CD4-positive, alpha-beta T cell treated with Interleukin-15 for 1 hour (primary cell): Measurements from ENCODE around the gene TIPRL.
"Not testable (repeated sequence)": the region's sequence is repeated elsewhere in the genome, so short reads cannot be mapped to it uniquely, and the experiment has no call there.

Experiments used
- DNase-seq: peaks from one replicate; pipeline ENCODE4 v3.0.0-alpha.2; 2020

Gene TIPRL

DNA sequence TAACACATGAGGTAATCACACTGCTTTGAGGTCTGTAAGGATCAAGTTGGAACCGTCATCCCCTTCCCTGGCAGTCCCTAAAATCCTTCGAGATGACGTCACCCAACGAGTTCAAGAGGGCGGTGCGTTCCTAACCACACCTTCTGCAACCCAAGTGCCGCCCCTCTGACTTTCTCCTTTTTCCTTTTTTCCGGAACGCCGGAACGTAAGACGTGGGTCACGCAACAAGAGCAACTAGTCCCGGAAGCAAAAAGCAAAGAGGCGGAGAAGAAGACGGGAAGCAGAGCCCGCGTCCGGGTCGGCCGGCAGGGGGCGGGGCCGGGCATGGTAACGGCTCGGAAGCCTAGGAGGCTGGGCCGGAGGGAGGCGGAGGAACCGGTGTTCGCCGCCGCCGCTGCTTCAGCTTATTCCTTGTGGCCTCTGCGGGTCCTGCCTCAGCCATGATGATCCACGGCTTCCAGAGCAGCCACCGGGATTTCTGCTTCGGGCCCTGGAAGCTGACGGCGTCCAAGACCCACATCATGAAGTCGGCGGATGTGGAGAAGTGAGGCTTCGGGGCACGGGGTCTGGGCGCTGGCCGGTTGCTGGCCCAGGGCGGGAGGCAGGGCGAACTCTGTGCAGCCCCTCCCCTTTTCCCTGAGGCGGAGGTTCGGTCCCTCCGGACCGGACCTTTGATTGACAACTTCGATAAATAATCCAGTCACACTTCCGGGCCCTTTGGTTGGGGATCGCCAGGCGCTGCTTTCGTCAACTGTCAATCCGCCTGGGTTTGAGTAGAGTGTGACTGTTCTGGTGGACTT, at the start of gene TIPRL:
TSS of gene TIPRL (plus strand) at position 325 of the 800 bp plus-strand sequence. CDS start at position 441, 116 bp downstream.
- peak; percentile 93 for DNase-seq

DNA sequence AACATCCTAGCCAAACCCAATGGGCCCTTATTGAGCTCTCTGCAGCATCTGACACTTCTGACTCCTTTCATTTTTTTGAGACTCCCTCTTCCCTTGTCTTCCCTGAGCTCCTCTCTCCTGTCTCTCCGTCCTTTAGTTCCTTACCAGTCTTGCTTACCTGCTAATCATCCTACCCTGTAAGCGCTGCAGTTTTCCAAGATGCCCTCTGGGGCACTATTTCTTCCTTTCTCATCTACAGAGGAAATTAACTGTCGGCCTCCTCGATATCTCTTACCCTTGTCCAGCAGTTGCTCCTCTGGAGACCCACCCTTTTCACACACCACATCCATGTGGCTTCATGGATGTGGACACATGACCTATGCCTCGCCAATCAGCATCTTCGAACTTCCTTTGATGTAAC, 48.8 kb upstream of the TIPRL start:
- DNase-seq: no peak

DNA sequence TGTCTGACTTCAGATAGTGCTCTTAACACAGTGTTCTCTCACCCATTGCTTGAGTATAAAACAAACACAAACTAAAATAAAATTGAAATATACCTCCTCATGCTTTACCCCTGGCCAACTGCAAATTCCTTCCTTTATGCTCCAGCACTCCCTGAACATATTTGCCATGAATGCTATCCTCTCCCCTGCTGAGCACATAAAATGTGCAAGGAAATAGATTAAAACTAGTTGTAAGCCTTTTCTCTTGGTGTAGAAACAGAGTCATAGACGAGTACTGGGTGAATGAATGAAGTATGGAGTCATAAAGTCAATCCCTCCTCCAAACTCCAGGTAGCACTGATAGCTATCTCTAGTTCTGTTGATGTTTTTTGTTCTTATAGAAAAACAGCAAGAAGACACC, 44.6 kb upstream of the TIPRL start:
- no peak for DNase-seq

DNA sequence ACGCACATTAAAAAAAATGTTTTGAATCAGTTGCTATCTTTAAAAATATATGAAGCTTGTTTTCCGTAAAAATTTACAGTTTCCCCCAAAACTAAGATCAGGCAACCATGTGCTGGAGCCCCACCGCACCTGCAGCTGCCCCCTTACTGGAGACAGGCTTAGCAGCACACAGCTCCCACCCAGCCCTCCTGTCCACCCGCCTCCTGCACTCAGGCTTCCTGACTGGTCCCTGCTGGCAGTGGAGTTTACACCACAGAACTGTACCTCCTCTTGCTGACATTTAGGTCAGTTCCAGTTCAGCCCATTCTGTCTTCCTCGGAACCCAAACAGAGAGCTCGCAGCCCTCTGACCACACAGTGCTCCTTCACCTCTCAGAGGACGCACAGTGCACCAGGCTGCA, 44.1 kb upstream of the TIPRL start:
- DNase-seq: no peak

DNA sequence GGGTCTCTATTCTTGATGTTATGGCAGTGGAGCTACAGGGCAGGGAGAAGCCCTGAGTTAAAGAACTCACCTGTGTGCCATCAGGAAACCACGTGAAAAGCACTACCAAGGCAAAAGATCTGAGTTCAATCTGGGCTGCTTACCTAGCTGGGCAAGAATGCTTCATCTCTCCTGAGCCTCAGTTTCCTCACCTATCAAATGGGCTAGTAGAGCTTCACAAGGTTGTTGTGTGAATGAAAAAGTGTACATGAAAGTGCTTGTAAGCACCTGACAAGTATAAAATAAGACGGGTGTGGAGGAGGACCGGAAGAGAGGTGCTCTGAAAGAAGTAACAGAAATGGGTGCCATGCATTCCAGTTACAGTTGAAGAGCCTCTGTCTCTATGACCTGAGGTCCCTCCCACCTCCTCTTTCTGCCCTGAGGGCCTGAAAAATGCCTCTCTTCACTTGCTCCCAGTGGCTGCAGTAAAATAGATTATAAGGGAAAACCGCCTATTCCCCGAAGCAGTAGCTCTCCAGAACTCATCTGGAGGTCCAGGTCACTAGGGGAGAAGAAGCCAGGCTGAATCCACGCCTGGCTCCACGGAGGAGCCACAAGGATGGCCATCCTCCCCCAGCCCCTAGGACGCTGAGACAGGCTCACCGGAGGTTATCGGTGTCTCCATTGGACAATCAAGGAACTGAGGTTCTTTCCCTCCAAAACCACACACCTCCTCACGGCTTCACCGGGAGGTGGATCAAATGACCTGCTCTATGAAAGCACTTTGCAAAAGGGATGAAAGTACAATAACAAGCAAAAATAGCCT, 43.4 kb upstream of the TIPRL start:
- DNase-seq: no peak

DNA sequence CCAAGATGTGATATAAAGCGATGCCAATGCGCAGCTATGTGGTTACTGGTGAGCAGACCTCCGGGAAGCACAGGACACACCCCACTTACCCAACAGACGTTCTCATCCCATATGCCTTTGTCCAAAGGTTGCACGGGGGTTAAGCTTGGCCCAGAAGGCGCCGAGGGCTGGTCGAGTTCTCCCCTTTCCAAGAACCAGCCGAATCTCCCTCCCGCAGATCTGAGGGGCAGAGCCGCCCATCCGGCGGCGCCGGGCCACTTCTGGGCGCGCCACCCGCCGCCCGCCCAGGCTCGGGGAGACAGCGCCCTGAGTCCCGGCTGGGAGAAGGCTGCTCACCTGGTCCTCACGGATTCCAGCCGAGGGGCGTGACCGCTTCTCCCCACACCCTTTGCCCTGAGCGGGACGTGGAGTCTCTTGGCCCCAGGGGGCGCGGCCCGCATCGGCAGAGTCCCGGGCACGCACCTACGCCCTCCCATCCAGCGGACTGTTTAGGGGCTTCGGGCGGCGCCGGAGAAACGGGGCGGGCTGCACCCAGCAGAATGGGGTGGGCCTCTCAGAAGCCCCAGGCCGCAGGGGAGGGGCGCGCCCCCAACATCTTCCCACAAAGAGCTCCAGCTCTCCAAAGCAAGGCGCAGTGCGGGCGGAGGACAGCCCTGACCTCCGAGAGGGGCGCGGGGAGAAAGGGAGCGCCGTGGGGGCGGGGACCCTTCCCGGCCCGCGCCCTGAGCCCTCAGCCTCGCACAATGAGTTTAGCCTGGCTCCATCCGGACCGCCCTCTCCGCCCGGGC, 42.6 kb upstream of the TIPRL start:
- no peak for DNase-seq

DNA sequence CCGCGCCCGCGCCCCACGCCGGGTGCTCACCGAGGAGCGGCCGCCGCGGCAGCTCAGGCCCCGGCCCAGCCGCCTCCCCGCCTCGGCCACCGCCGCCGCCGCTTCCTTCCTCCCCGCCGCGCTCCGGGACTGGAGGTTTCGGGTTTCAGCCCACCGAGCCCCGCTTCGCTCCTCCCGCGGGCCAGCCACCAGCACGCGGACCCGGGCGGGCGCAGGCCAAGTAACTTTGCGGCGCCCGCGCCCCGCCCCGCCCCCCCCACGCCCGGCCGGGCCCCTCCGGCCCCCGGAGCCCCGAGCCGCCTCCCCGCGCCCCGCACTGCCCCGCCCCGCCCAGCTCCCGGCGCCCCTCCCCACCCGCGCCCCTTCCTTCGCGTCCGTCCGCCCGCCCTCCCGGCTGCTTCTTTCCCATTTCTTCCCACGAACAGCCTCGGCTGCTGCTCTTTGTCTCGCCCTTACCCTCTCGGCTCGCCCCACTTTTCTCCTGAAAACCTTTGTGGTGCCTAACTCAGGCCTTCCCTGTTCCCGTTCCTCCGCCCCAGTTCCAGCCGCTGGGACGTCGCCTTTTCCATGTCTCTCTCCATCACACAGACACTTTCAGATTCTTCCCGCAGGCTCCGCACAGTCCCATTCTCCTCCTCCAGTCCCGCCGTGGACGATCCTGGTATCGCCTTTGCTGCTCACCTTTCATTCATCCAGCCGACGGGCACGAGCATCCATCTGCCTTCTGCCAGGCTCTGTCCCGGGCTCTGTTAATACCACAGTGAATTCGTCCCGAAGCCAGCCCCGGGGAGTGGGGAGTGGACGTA, 41.9 kb upstream of the TIPRL start, which contains the start of gene GPR161:
TSS of gene GPR161 (minus strand) at position 222 of the 806 bp plus-strand sequence. CDS start 32,080 bp downstream, outside the sequence.
- no peak for DNase-seq

DNA sequence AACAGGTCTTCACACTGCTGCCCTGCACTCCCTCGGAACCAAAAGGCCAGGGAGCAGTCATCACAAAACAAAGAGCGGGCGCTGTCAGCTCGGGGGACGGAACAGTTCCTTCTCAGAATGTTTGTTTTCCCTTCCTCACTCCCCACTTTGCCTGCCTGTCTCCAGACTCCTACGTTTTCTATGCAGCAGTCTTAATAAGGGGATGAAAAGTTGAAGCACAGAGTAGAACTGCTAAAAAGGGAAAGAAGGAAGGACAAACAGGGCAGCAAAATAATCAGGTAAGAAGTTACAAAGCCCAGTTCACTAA, 41.3 kb upstream of the TIPRL start:
- no peak for DNase-seq

DNA sequence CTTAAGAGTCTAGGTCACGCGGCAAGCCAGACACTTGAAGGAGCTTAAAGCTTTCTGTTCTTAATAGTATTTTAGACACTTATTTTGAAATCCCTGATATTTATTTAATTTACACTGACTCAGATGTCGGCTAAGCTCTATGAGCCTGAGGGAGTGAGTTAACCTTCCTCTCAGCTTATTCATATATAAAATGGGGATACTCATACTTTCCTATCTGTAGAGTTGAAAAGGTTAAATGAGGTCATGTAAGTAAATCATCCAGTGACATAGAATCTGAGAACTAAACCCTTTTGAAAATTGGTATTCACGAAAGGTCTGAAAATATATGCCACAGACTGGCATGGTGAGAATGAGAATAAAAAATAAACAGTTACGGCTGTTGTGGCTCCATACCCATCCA, 40.6 kb upstream of the TIPRL start:
- DNase-seq: no peak

DNA sequence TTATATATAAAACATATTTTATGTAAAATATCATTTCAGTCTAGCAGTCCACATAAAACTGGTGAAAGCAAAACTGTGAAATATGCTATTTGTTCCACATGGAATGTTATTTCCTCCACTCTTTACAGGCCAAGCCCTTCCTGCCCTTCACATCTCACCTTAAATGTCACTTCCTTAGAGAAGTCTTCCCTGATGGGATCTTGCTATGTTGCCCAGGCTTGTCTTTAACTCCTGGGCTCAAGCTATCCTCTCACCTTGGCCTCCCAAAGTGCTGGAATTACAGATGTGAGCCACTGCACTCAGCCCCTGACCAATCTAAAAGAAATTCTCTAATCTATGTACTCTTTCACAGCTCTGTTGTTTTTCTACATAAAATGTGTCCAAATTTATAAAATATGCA, 39.7 kb upstream of the TIPRL start:
- DNase-seq: no peak

DNA sequence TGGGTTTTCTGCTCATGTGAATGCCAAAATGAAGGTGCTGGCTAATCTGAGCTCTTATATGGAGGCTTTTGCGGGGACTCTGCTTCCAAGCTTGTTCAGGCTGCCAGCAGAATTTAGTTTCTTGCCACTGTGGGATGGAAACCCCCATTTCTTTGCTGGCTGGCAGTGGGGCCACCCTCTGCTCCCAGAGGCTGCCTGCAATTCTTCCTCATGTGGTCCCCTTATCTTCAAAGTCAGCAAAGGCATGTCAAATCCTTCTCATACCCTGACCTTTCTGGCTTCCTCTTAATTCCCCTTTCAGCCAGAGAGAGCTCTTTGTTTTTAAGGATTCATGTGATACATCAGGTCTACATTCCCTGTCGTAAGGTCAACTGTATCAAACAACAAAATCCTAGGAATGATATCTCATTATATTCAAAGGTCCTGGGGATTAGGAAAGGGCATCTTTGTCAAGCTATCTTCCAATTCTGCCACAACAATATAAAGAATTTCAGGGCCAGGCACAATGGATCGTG, 36.8 kb upstream of the TIPRL start:
- no peak for DNase-seq

DNA sequence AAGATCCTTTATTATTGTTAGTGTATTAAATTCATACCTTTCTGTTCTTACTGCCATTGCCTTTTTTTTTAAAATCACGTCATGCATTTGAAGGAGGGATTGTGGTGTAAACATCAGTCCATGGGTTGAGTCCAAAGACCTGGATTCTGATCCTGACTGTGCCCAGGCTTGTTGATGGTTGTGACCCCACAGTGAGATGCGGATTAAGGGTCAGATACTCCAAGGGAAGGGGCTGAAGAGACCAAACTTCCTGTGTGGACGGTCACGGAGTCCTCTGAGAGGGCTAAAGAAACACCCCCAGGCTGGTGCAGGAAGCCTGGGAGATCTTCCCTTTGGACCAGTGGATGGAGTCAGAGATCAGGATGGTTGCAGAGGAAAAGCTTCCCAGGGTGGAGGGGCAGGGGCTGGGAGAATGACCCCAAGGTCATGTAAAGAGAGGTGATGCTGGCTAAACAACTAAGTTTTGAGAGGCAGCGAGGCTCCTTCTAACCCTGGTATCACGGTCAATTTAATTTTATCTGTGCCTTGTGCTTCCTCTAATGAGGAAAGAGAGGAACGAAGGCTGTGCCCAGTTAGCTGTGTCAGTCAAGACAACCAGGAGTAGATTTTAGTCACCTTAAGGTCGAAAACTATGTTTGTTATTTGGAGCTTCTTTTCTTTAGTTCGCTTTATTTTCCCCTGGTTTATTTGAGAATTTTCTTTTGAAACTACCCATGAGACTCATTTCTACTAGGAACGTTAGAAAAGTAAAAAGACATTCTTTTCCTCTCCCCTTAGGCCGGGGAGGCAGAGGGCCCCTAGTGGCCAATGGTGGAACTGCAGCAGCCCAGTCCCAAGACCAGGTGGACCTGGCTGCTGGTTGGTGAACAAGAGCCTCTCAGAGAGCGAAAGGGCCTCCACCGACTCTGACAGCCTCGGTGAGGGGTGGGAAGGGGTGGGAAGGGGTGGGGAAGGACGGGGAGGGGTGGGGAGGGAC, 33.3 kb upstream of the TIPRL start:
- DNase-seq: peak; percentile 80

DNA sequence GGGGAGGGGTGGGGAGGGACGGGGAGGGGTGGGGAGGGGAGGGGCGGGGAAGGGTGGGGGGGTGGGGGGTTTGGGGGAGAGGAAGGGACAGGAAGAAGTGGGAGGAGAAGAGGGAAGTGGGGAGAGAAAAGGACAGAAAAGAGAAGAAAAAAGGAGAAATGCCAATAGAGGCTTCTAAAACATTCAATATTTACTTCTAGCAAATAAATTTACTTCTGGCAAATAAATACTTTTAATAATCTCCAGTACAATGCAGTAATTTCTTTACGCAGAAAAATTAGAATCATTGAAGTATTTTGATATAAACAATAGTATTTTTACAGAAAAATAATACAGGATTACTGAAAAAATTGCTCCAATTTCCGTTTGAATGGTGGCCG, 32.6 kb upstream of the TIPRL start:
- no peak for DNase-seq

DNA sequence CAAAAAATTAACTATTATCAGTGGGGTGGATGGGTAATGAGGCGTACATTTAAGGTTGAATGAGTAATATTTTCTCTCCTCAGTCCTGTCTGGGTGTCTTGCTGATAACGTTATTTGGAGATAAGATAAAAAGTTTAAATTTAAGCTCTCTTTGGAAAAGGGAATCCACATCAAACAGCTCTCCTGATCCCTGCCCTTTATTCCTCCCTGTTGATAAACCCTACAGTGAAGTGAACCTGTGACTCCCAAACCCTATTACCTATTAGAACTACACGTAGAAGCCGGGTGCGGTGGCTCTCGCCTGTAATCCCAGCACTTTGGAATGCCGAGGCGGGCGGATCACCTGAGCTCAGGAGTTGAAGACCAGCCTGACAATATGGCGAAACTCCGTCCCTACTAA, 32.1 kb upstream of the TIPRL start:
- no peak for DNase-seq

DNA sequence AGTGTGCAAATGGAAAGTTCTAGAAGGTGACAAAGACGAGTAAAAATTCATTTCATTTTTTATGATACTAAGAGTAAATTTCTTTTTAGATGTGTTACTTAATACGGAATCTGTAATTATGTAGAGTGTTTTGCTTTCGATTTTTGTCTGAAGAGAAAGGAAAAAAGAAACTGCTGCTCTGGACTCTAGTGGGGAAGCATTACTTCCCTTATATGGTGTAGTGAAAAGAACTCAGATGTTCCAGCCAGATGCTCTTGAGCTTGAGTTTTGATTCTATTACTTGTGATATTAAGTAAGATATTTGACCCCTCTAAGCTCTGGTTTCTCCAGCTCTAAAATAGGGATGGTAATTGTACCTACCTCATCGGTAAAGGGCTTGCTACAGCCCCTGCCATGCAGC, 29.8 kb upstream of the TIPRL start:
- no peak for DNase-seq

DNA sequence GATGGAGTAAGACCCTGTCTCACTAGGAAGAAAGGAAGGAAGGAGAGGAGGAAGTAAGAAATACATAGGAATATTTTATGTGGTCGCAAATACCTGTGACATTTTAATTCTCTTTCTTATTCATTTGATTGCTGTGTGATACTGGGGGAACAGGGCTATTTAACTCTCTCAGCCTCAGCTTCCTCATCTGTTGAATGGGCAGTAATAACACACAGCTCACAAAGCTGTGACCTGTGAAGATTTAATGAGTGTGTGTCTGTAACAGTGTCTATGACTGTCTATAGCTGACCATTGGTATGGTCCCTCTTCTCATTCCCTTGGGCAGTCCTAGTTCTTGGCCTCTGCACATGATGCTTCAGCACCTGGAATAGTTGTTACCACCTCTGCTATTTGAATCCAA, 28.5 kb upstream of the TIPRL start:
- DNase-seq: no peak

DNA sequence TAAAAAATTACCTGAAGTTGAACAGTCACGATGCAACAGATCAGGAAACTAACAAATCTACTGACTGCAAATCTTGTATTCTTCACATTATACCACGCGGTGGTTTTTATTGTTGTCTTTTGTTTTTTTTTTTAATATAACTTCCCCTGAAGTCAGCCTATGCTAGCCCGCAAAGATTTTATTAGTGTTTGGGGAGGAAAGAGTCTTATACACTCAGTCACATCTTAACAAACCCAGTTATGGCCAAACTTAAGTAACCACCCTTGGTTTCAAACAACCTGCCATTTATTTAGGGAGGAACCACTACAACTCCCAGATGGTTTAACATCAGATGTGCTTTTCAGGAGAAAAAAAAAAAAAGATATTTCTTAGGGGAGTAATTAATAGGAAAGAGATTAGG, 26.8 kb upstream of the TIPRL start:
- no peak for DNase-seq

DNA sequence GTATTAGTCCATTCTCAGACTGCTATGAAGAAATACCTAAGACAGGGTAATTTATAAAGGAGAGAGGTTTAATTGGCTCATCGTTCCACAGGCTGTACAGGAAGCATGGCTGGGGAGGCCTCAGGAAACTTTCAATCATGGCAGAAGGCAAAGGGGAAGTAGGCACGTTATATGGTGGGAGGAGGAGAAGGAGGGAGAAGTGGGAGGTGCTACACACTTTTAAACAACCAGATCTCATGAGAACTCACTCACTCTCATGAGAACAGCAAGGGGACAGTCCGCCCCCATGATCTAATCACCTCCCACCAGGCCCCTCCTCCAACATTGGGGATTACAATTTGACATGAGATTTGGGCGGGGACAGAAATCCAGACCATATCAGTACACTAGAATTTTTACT, 24.1 kb upstream of the TIPRL start:
- DNase-seq: not testable (repeated sequence)

DNA sequence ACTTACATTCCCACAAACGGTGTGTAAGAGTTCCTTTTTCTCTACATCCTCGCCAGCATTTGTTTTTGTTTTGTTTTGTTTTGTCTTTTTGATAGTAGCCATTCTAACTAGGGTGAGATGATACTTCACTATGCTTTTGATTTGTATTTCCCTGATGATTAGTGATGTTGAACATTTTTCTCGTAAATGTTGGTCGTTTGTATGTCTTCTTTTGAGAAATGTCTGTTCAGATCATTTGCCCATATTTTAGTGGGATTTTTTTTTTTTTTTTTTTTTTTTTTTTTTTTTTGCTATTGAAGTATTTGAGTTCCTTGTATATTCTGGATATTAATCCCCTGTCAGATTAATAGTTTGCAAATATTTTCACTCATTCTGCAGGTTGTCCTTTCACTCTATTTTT, 22.9 kb upstream of the TIPRL start:
- no peak for DNase-seq

DNA sequence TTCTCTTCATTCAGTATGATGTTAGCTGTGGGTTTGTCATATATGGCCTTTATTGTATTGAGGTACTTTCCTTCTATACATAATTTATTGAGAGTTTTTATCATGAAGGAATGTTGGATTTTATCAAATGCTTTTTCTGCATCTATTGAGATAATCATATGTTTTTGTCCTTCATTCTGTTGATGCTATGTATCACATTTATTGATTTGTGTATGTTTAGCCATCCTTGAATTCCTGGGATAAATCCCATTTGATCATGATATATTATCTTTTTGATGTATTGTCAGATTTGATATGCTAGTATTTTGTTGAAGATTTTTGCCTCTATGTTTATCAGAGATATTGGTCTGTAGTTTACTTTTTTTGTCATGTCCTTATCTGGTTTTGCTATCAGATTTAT, 21.1 kb upstream of the TIPRL start:
- no peak for DNase-seq

DNA sequence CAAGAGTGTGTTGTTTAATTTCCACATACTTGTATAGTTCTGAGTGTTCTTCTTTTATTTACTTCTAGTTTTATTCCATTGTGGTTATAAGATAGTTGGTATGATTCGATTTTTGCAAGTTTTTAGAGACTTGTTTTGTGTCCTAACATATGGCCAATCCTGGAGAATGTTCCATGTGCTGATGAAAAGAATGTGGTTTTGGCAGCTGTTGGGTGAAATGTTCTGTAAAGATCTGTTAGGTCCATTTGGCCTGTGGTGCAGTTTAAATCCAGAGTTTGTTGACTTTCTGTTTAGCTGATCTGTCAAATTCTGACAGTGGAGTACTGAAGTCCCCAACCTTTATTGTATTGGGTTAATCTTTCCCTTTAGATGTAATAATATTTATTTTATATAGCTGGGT, 19.5 kb upstream of the TIPRL start:
- no peak for DNase-seq
